Inflammatory macrophage treated with lipopolysaccharide for 4 hours (primary cell): ENCODE data around the gene ILF2.
"Not testable (repeated sequence)": the region's sequence is repeated elsewhere in the genome, so short reads cannot be mapped to it uniquely, and the experiment has no call there.

Experiments
- DNase-seq: peaks from one replicate; pipeline ENCODE4 v3.0.0-alpha.2; 2020

The ILF2 gene

GRCh38 chr1:153679337-153680119, 8.7 kb upstream of the ILF2 start:
- DNase-seq: peak; percentile 23

- no peak for DNase-seq
Observed at GRCh38 chr1:153678519-153679336, 7.9 kb upstream of the ILF2 start, which contains the start of gene NPR1. Gene NPR1, plus strand, starts transcription at chr1:153678688. Its CDS starts 421 bp downstream, at chr1:153679109.

GRCh38 chr1:153677718-153678518, 7.1 kb upstream of the ILF2 start:
- DNase-seq: peak; percentile 61

GRCh38 chr1:153673511-153673910, 2.7 kb upstream of the ILF2 start:
- no peak for DNase-seq

- DNase-seq: peak; percentile 36
Observed at GRCh38 chr1:153671628-153672353, 998 bp upstream of the ILF2 start.

GRCh38 chr1:153670257-153670858, 435 bp downstream of the ILF2 start:
- DNase-seq: no peak

GRCh38 chr1:153669606-153670005, 1.2 kb downstream of the ILF2 start:
- DNase-seq: no peak

GRCh38 chr1:153668672-153669071, 2.1 kb downstream of the ILF2 start:
- DNase-seq: not testable (repeated sequence)

- no peak for DNase-seq
Observed at GRCh38 chr1:153667439-153667838, 3.4 kb downstream of the ILF2 start.

GRCh38 chr1:153663211-153663610, 7.6 kb downstream of the ILF2 start:
- no peak for DNase-seq

GRCh38 chr1:153662269-153662668, 8.5 kb downstream of the ILF2 start:
- no peak for DNase-seq

- DNase-seq: no peak
Observed at GRCh38 chr1:153661111-153661708, 9.6 kb downstream of the ILF2 start.

- DNase-seq: no peak
Observed at GRCh38 chr1:153659656-153660055, 11.1 kb downstream of the ILF2 start.

GRCh38 chr1:153659175-153659534, 11.6 kb downstream of the ILF2 start:
- DNase-seq: no peak

- peak; percentile 91 for DNase-seq
Observed at GRCh38 chr1:153658400-153659174, 12.2 kb downstream of the ILF2 start, which contains the start of gene SNAPIN. Gene SNAPIN, plus strand, starts transcription at chr1:153658703. Its CDS starts 41 bp downstream, at chr1:153658744.

- no peak for DNase-seq
Observed at GRCh38 chr1:153655333-153655732, 15.5 kb downstream of the ILF2 start.

- DNase-seq: peak; percentile 67
Observed at GRCh38 chr1:153652805-153653500, 17.8 kb downstream of the ILF2 start.

- DNase-seq: no peak
Observed at GRCh38 chr1:153651771-153652170, 19.0 kb downstream of the ILF2 start.

- DNase-seq: no peak
Observed at GRCh38 chr1:153649863-153650235, 20.9 kb downstream of the ILF2 start.
